Subcutaneous abdominal adipose tissue (tissue), 5 donors: ENCODE data around the gene ANKRD44.

Experiments used
- H3K27ac ChIP-seq: one replicate; pipeline ENCODE4 v1.7.0; 2013; ENCODE audit warnings: low read depth, mild to moderate bottlenecking, inconsistent platforms, low read length, moderate library complexity
- H3K27me3 ChIP-seq, 5 donors: one replicate each; pipeline ENCODE4 v1.7.0; 2013; ENCODE audit warnings: low read length in 5 of 5, inconsistent platforms in 1 of 5; ENCODE audit not compliant: control insufficient read depth in 5 of 5, insufficient read depth in 4 of 5
- H3K36me3 ChIP-seq, 5 donors: one replicate each; pipeline ENCODE4 v1.7.0; 2013; ENCODE audit warnings: low read length in 5 of 5; ENCODE audit not compliant: control insufficient read depth in 5 of 5, insufficient read depth in 5 of 5
- H3K4me1 ChIP-seq, 5 donors: one replicate each; pipeline ENCODE4 v1.7.0; 2013; ENCODE audit warnings: low read length in 5 of 5, mild to moderate bottlenecking in 3 of 5, moderate library complexity in 1 of 5; ENCODE audit not compliant: control insufficient read depth in 5 of 5, insufficient read depth in 5 of 5
- H3K4me3 ChIP-seq, 5 donors: one replicate each; pipeline ENCODE4 v1.7.0; 2013; ENCODE audit warnings: low read length in 5 of 5, low read depth in 1 of 5
- H3K9ac ChIP-seq, 5 donors: one replicate each; pipeline ENCODE4 v1.7.0; 2013; ENCODE audit warnings: low read length in 5 of 5, mild to moderate bottlenecking in 4 of 5, moderate library complexity in 3 of 5
- H3K9me3 ChIP-seq, 5 donors: one replicate each; pipeline ENCODE4 v1.7.0; 2013; ENCODE audit warnings: low read length in 5 of 5; ENCODE audit not compliant: control insufficient read depth in 5 of 5
- donor health status: healthy.
- donor health status: healthy.
- donor health status: healthy.
- donor health status: healthy.
- donor health status: healthy.

Gene ANKRD44

GRCh38 chr2:196967116-196967515 is 343.5 kb downstream of the ANKRD44 start:
- Histone ChIP-seq H3K27me3 (no peaks in the 10 kb centered on the region), H3K9me3 (no peaks in the 10 kb centered on the region), H3K27ac (no peak overlapping the region), H3K4me3 (peak overlapping the region; percentile 34 to 60 (median 50)), H3K36me3 (no peaks in the 10 kb centered on the region), H3K4me1 (peaks cover 2 to 16% (median 12%) of the 10 kb centered on the region in 5 donors), H3K9ac (peak overlapping the region in 3 of 5 donors; percentile 0 to 70 (median 30))

DNA sequence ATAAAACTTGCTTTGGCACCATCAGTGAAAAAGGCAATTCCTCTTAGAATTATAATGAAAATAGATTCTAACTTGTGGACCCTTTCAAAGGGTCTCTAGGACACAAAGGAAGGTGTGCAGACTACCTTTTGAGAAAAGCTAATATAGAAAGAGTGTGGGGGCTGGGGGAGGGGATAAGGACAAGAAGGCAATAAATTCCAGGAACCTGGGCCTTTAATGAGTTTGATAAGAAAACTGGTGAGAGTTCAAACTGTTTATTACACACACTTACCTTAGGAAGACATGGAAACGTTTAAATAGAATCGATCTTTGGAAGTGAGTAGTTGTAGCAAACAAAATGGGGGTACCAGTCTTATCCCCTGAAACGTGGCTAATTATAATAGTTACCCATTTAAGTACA is 344.5 kb downstream of the ANKRD44 start:
- Histone ChIP-seq H3K9ac (no peak overlapping the region), H3K27ac (no peak overlapping the region), H3K4me1 (peaks cover 2 to 16% (median 12%) of the 10 kb centered on the region in 5 donors), H3K9me3 (no peaks in the 10 kb centered on the region), H3K36me3 (no peaks in the 10 kb centered on the region), H3K27me3 (no peaks in the 10 kb centered on the region), H3K4me3 (no peak overlapping the region)

DNA sequence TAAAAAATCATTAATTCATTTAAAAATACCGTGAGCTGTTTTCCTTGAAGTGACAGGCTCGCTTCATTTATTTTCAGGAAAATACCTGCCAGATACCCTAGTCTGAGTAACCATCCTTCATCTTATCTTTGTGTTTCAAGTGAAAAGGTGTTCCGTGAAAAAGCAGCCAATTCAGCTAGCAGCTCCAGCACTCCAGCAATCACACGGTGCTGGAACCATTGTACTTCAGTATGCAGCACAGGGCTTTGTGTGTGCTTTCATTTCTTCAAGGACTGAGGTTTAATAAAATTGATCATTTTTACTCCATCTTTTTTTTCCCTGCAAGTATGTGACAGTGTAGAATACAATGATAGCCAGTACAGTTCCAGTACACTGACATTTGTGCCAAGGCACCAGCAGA is 344.9 kb downstream of the ANKRD44 start:
- no peak overlapping the region for H3K27ac ChIP-seq
- H3K9ac ChIP-seq, result no peak overlapping the region
- H3K4me3 ChIP-seq, result no peak overlapping the region
- H3K27me3 ChIP-seq, result no peaks in the 10 kb centered on the region
- peaks cover 2 to 16% (median 12%) of the 10 kb centered on the region in 5 donors for H3K4me1 ChIP-seq
- no peaks in the 10 kb centered on the region for H3K9me3 ChIP-seq
- H3K36me3 ChIP-seq, result no peaks in the 10 kb centered on the region

- H3K27ac ChIP-seq, result no peak overlapping the region
- no peaks in the 10 kb centered on the region for H3K36me3 ChIP-seq
- no peaks in the 10 kb centered on the region for H3K9me3 ChIP-seq
- no peak overlapping the region for H3K9ac ChIP-seq
- H3K27me3 ChIP-seq, result no peaks in the 10 kb centered on the region
- peaks cover 2 to 16% (median 12%) of the 10 kb centered on the region in 5 donors for H3K4me1 ChIP-seq
- H3K4me3 ChIP-seq, result no peak overlapping the region
Observed at GRCh38 chr2:196963961-196964360, 346.6 kb downstream of the ANKRD44 start.

- Histone ChIP-seq H3K36me3 (no peaks in the 10 kb centered on the region), H3K9me3 (no peaks in the 10 kb centered on the region), H3K4me1 (peaks cover 2 to 16% (median 12%) of the 10 kb centered on the region in 5 donors), H3K9ac (no peak overlapping the region), H3K27ac (no peak overlapping the region), H3K27me3 (no peaks in the 10 kb centered on the region), H3K4me3 (no peak overlapping the region)
Observed at GRCh38 chr2:196963043-196963442, 347.5 kb downstream of the ANKRD44 start.

DNA sequence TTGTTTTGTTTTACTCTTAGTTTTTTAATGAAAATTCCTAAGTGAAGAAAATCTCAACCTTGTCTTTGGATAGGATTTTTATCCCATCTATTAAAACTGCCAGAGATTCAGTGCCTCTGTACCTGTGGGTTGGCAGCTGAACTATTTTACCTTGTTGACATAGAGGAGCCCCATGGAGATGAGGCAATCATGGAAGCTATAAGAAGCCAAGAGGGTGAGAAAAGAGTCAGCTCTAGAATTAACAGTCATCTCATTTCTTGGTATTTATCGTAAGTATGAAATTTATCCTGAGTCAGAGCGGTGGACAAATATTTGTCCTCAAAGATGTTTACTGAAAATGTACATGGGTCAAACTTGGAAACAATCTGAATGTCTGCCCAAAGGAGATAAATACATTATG is 348.3 kb downstream of the ANKRD44 start:
- H3K9me3 ChIP-seq, result no peaks in the 10 kb centered on the region
- no peak overlapping the region for H3K4me3 ChIP-seq
- no peak overlapping the region for H3K27ac ChIP-seq
- H3K36me3 ChIP-seq, result no peaks in the 10 kb centered on the region
- no peaks in the 10 kb centered on the region for H3K27me3 ChIP-seq
- H3K9ac ChIP-seq, result no peak overlapping the region
- peaks cover 2 to 15% (median 10%) of the 10 kb centered on the region in 5 donors for H3K4me1 ChIP-seq

GRCh38 chr2:196961889-196962288 is 348.7 kb downstream of the ANKRD44 start:
- Histone ChIP-seq H3K27me3 (no peaks in the 10 kb centered on the region), H3K36me3 (no peaks in the 10 kb centered on the region), H3K4me3 (no peak overlapping the region), H3K4me1 (peaks cover 0 to 10% (median 7%) of the 10 kb centered on the region in 5 donors), H3K27ac (no peak overlapping the region), H3K9me3 (no peaks in the 10 kb centered on the region), H3K9ac (no peak overlapping the region)

- no peak overlapping the region for H3K4me3 ChIP-seq
- no peaks in the 10 kb centered on the region for H3K4me1 ChIP-seq
- no peaks in the 10 kb centered on the region for H3K9me3 ChIP-seq
- no peak overlapping the region for H3K27ac ChIP-seq
- H3K9ac ChIP-seq, result no peak overlapping the region
- H3K36me3 ChIP-seq, result no peaks in the 10 kb centered on the region
- H3K27me3 ChIP-seq, result no peaks in the 10 kb centered on the region
Observed at GRCh38 chr2:196959734-196960338, 350.7 kb downstream of the ANKRD44 start.

DNA sequence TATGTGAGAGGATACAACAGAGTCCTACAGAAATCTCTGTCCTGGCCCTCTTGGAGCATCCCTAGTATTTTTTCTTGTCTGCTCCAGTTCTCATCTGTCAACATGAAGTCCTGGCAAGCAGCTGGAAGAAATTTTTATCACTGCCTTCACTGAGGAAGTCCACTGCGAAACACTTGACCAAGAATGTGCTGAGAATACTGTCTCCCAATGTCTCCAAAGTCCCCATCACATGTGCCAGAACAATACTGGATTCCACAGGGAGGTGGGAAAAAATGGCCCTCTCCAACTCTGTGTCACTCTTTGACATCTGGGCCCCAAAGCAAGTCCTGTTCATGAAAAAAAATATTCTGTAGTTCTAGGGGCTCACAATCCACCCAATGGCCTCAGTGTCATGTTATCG is 351.3 kb downstream of the ANKRD44 start:
- Histone ChIP-seq H3K9ac (no peak overlapping the region), H3K36me3 (no peaks in the 10 kb centered on the region), H3K27me3 (no peaks in the 10 kb centered on the region), H3K27ac (no peak overlapping the region), H3K4me1 (no peaks in the 10 kb centered on the region), H3K4me3 (no peak overlapping the region), H3K9me3 (no peaks in the 10 kb centered on the region)

GRCh38 chr2:196957881-196958525 is 352.6 kb downstream of the ANKRD44 start:
- no peaks in the 10 kb centered on the region for H3K36me3 ChIP-seq
- H3K9me3 ChIP-seq, result no peaks in the 10 kb centered on the region
- H3K4me1 ChIP-seq, result no peaks in the 10 kb centered on the region
- no peak overlapping the region for H3K9ac ChIP-seq
- no peak overlapping the region for H3K4me3 ChIP-seq
- H3K27me3 ChIP-seq, result no peaks in the 10 kb centered on the region
- no peak overlapping the region for H3K27ac ChIP-seq
